NB4 (cell line): ENCODE results near the gene PERM1.

ENCODE experiments used
- MYC ChIP-seq: IDR thresholded peaks from 2 replicates; pipeline ENCODE4 v1.6.1; 2011; ENCODE audit warnings: low read depth, low read length
- POLR2A ChIP-seq: IDR thresholded peaks from 2 replicates; pipeline ENCODE4 v1.6.1; 2011; ENCODE audit warnings: mild to moderate bottlenecking; ENCODE audit not compliant: insufficient read length; ENCODE audit errors: extremely low read depth
- TF ChIP-seq, protein P1 (sequence below): IDR thresholded peaks from one replicate; pipeline ENCODE4 v1.5.1; 2012; ENCODE audit warnings: low read depth, low read length

- TF ChIP-seq, protein P1, sequence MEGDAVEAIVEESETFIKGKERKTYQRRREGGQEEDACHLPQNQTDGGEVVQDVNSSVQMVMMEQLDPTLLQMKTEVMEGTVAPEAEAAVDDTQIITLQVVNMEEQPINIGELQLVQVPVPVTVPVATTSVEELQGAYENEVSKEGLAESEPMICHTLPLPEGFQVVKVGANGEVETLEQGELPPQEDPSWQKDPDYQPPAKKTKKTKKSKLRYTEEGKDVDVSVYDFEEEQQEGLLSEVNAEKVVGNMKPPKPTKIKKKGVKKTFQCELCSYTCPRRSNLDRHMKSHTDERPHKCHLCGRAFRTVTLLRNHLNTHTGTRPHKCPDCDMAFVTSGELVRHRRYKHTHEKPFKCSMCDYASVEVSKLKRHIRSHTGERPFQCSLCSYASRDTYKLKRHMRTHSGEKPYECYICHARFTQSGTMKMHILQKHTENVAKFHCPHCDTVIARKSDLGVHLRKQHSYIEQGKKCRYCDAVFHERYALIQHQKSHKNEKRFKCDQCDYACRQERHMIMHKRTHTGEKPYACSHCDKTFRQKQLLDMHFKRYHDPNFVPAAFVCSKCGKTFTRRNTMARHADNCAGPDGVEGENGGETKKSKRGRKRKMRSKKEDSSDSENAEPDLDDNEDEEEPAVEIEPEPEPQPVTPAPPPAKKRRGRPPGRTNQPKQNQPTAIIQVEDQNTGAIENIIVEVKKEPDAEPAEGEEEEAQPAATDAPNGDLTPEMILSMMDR = no peak
- TF ChIP-seq POLR2A = no peak
- TF ChIP-seq MYC = no peak
These were observed 32.2 kb upstream of the PERM1 start for GRCh38 chr1:1013922-1014648.
